Fibroblast of skin of left quadriceps (primary cell): ENCODE measurements around the gene YDJC.
"Not testable (repeated sequence)": the region's sequence is repeated elsewhere in the genome, so short reads cannot be mapped to it uniquely, and the experiment has no call there.

ENCODE experiments used
- DNase-seq, 2 experiments: peaks; one replicate each; pipeline ENCODE4 v3.0.0-alpha.2; 2013; ENCODE audit warnings: low read depth in 2 of 2

YDJC gene

DNA sequence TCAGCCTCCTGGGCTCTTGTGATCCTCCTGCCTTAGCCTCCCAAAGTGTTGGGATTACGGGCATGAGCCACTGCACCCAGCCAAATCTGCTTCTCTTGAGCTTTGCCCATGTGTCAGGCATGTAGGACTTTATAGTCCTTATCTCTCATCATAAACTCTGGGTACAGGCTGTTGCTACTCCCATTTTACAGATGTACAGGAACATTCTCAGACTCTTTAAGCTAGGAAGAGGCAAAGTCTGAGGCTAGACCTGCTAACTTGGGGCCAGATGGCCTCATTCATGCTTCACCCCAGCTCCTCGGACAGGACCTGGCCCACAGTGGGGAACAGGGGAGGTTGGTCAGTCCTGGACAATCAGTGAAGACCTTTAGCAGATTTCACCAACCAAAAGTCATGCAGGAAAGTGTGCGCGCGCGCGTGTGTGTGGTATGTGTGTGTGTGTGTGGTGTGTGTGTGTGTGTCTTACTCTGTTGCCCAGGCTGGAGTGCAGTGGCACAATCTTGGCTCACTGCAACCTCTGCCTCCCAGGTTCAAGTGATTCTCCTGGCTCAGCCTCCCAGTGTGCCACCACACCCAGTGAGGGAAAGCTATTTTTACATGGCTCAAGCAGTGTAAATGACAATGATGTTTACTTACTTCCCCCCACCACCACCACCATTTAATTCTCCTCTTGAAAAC, 23.8 kb downstream of the YDJC start:
- DNase-seq, result no peak

DNA sequence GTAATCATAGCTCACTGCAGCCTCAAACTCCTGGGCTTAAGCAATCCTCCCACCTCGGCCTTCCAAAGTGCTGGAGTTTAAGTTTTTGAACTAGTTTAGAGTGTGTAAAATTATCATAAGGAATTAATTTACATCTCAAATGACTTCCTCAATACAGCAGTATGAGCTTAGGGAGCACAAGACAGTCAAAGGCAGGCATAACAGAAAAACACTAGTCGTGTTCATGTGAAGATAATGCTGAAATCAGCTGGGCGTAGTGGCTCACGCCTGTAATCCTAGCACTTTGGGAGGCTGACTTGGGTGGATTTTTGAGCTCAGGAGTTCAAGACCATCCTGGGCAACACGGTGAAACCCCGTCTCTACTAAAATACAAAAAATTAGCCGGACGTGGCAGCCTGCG, 25.8 kb downstream of the YDJC start:
- DNase-seq, result no peak

DNA sequence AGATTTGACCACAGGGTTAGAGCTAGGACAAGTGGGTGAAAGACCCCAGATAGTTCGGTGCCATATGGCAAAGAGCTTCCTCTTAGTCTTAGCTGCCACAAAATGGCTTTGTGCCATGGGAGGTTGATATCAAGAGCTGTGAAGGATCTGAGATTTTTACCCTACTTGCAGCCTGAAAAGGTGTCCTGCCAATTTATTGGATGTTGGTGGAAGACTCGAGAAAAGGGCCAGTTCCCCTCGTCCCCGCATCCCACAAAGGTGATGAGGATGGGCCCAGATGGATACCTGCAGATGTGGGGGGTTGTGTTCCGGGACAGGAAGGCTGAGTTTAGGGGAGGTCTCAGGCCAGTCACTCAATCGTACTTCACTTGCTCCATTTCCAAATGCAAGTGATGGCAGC, 27.2 kb downstream of the YDJC start:
- no peak for DNase-seq

GRCh38 chr22:21599053-21599893, 30.5 kb downstream of the YDJC start:
- no peak for DNase-seq

DNA sequence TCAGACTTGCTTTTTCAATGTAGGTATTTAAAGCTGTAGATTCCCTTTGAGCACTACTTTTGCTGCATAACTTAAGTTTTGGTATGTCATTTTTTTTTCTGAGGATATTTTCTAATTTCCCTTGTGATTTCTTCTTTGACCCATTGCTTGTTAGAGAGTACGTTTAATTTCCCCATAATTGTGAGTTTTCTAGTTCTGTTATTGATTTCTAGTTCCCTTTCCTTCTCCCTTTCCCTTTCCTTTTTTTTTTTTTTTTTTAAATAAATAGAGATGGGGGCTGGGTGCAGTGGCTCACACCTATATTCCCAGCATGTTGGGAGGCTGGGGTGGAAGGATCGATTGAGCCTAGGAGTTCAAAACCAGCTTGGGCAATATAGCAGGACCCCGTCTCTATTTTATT, 31.5 kb downstream of the YDJC start:
- DNase-seq, result no peak

DNA sequence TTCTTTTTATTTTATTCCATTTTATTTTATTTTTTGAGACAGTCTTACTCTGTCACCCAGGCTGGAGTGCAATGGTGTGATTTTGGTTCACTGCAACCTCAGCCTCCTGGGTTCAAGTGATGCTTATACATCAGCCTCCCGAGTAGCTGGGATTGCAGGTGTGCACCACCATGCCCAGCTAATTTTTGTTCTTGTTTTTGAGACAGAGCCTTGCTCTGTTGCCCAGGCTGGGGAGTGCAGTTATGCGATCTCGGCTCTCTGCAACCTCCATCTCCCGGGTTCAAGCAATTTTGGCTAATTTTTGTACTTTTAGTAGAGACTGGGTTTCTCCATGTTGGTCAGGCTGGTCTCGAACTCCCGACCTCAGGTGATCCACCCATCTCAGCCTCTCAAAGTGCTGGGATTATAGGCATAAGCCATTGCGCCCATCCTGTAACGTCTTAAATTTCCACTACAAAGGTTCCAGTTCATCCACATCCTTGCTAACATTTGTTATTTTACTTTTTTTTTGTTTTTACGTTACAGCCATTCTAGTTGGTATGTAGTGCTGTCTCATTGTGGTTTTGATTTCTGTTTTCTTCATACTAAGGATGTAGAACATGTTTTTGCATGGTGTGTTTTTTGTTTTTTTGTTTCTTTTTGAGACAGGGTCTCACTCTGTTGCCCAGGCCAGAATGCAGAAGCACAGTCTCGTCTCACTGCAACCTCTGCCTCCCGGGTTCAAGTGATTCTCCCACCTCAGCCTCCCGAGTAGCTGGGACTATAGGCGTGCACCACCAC, 33.3 kb downstream of the YDJC start:
- not testable (repeated sequence) for DNase-seq

- no peak for DNase-seq
Observed at GRCh38 chr22:21594865-21595452, 34.9 kb downstream of the YDJC start.

- no peak for DNase-seq
Observed at GRCh38 chr22:21593406-21594232, 36.2 kb downstream of the YDJC start.

- DNase-seq, result no peak
Observed at GRCh38 chr22:21592422-21592821, 37.4 kb downstream of the YDJC start.

GRCh38 chr22:21591695-21592094, 38.1 kb downstream of the YDJC start:
- DNase-seq, result no peak

- no peak for DNase-seq
Observed at GRCh38 chr22:21590809-21591641, 38.8 kb downstream of the YDJC start.

DNA sequence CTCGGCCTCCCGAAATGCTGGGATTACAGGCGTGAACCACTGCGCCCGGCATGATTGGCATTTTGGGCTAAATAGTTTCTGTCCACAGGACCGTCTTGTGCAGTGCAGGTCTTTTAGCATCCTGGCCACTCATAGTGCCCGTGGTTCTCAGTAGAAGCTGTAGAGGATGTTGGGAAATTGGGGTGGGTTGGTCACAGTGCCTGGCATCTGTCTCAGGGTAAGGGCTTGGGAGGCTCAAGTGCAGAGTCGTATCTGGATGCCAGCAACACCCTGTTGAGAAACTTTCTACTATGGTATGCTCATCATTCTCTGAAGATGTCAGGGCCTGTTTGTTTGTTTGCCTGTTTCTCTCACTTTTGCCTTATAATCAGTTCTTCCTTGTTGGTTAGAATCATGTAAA, 40.4 kb downstream of the YDJC start:
- no peak for DNase-seq

GRCh38 chr22:21587803-21588611, 41.8 kb downstream of the YDJC start:
- DNase-seq, result no peak

- DNase-seq, result no peak
Observed at GRCh38 chr22:21585389-21585788, 44.4 kb downstream of the YDJC start.

DNA sequence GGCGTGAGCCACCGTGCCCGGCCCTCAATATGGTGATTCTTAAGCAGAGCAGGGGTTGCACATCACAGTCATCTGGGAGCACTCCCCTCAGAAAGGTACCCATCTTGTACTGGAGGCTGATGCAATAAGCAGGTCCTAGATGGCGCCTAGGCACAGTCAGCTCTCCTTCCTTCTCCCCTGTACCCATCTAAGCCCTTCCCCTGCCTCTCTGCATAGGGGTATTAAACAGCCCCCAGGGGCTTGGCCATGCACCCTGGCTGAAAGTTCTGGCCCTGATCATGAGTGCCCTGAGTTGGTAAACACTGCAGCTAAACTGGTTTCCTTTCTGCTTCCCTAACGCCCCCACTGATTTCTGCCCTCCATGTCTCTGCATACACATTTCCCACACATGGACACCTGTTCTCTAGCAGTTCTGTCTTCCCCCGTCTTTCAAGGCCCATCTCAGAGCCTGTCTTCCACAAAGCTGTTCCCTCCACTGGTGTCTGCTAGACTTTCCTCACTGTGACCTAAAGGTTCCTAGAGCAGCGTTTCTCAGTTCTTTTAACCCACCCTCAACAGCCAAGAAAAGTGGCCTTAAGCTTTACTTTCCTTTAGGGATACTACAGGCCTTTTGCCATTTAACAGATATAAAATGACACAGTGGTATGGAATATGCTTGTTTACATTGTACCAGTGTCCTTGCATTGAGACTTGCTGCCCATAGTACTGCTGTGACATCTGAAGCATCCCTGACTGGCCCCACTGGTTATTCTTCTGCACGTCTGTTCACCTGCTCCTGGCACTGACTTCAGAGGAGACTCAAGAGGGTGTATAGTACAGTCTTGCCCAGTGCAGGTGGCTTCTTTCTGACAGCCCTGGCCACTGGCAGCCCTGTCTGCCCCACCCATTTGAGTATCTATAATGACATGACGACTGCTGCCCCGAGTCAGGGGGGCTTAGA, 46.8 kb downstream of the YDJC start:
- DNase-seq, result no peak

GRCh38 chr22:21581009-21581713, 48.7 kb downstream of the YDJC start:
- not testable (repeated sequence) for DNase-seq

GRCh38 chr22:21580623-21581007, 49.2 kb downstream of the YDJC start:
- not testable (repeated sequence) for DNase-seq

DNA sequence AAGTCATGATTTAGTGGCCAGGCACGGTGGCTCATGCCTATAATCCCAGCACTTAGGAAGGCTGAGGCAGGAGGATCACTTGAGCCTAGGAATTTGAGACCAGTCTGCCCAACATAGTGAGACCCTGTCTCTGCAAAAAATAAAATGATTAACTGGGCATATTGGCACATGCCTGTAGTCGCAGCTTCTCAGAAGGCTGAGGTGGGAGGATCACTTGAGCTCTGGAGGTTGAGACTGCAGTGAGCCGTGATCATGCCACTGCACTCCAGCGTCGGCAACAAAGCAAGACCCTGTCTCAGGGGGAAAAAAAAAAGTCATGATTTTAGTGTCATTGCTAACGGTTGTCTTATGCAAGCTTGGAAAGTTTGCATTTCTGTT, 50.4 kb downstream of the YDJC start:
- no peak for DNase-seq
